HG03571 (cell line): Measurements from ENCODE around the gene AFF3.
"Not testable (repeated sequence)": the region's sequence is repeated elsewhere in the genome, so short reads cannot be mapped to it uniquely, and the experiment has no call there.

Experiments
- ATAC-seq: cut with Tn5 transposase; IDR thresholded peaks from one replicate; pipeline ENCODE4 v1.9.1; 2021; ENCODE audit not compliant: unreplicated experiment

Gene AFF3

GRCh38 chr2:99936065-99936464 is 206.3 kb downstream of the AFF3 start:
- ATAC-seq = no peak

- no peak for ATAC-seq
These were observed 206.7 kb downstream of the AFF3 start for GRCh38 chr2:99935662-99936061.

- no peak for ATAC-seq
These were observed 208.3 kb downstream of the AFF3 start for GRCh38 chr2:99933894-99934650.

- ATAC-seq = not testable (repeated sequence)
These were observed 208.9 kb downstream of the AFF3 start for GRCh38 chr2:99933491-99933890.

GRCh38 chr2:99928470-99929053 is 213.8 kb downstream of the AFF3 start:
- no peak for ATAC-seq

- ATAC-seq = not testable (repeated sequence)
These were observed 214.6 kb downstream of the AFF3 start for GRCh38 chr2:99927690-99928207.

GRCh38 chr2:99926986-99927385 is 215.4 kb downstream of the AFF3 start:
- ATAC-seq = no peak

- ATAC-seq = no peak
These were observed 216.4 kb downstream of the AFF3 start for GRCh38 chr2:99925960-99926359.

- no peak for ATAC-seq
These were observed 219.7 kb downstream of the AFF3 start for GRCh38 chr2:99922664-99923063.

GRCh38 chr2:99921903-99922302 is 220.5 kb downstream of the AFF3 start:
- no peak for ATAC-seq

GRCh38 chr2:99918389-99918788 is 224.0 kb downstream of the AFF3 start:
- ATAC-seq = no peak

GRCh38 chr2:99915108-99915675 is 227.2 kb downstream of the AFF3 start:
- ATAC-seq = no peak

- ATAC-seq = no peak
These were observed 230.7 kb downstream of the AFF3 start for GRCh38 chr2:99911736-99912135.

GRCh38 chr2:99910902-99911301 is 231.5 kb downstream of the AFF3 start:
- ATAC-seq = no peak

GRCh38 chr2:99905636-99906035 is 236.8 kb downstream of the AFF3 start:
- ATAC-seq = no peak

GRCh38 chr2:99905025-99905424 is 237.4 kb downstream of the AFF3 start:
- ATAC-seq = no peak

- ATAC-seq = no peak
These were observed 238.4 kb downstream of the AFF3 start for GRCh38 chr2:99903981-99904380.

- no peak for ATAC-seq
These were observed 241.8 kb downstream of the AFF3 start for GRCh38 chr2:99900556-99900955.

- no peak for ATAC-seq
These were observed 242.5 kb downstream of the AFF3 start for GRCh38 chr2:99899882-99900281.

GRCh38 chr2:99899058-99899855 is 243.1 kb downstream of the AFF3 start:
- no peak for ATAC-seq

- no peak for ATAC-seq
These were observed 243.9 kb downstream of the AFF3 start for GRCh38 chr2:99898336-99899048.
